ENCODE data around the gene XXYLT1.
A peak's percentile ranks its signal among the peaks of the same experiment; 100 is the strongest.

The XXYLT1 gene

GRCh38 chr3:195175476-195176337 is 95.3 kb downstream of the XXYLT1 start:
- peak in 1 of 2 donors; percentile 38 for DNase-seq
- intact Hi-C loops (cut with DNase I; ENCODE audit: low total_unique reads), result no loop called here
- Histone ChIP-seq H3K27ac (no peak overlapping the region), H3K36me3 (no peaks in the 10 kb centered on the region), H3K27me3 (no peaks in the 10 kb centered on the region), H3K4me3 (no peak overlapping the region), H3K4me1 (peaks cover 0 to 25% (median 12%) of the 10 kb centered on the region in 4 donors), H3K9me3 (no peaks in the 10 kb centered on the region)
- TF ChIP-seq CTCF (IDR thresholded peaks at IDR 0.05), result no peak

GRCh38 chr3:195175076-195175475 is 95.9 kb downstream of the XXYLT1 start:
- no peaks in the 10 kb centered on the region for H3K9me3 ChIP-seq
- DNase-seq, result no peak
- H3K27ac ChIP-seq, result no peak overlapping the region
- TF ChIP-seq CTCF (IDR thresholded peaks at IDR 0.05), result no peak
- no peaks in the 10 kb centered on the region for H3K36me3 ChIP-seq
- H3K27me3 ChIP-seq, result no peaks in the 10 kb centered on the region
- no peak overlapping the region for H3K4me3 ChIP-seq
- intact Hi-C loops (cut with DNase I; ENCODE audit: low total_unique reads), result no loop called here
- H3K4me1 ChIP-seq, result peaks cover 0 to 30% (median 12%) of the 10 kb centered on the region in 4 donors

GRCh38 chr3:195173657-195174056 is 97.3 kb downstream of the XXYLT1 start:
- Histone ChIP-seq H3K27me3 (no peaks in the 10 kb centered on the region), H3K4me3 (no peak overlapping the region), H3K9me3 (no peaks in the 10 kb centered on the region), H3K27ac (no peak overlapping the region), H3K4me1 (peaks cover 0 to 30% (median 12%) of the 10 kb centered on the region in 4 donors), H3K36me3 (no peaks in the 10 kb centered on the region)
- no peak for TF ChIP-seq CTCF (IDR thresholded peaks at IDR 0.05)
- DNase-seq, result no peak
- intact Hi-C loops (cut with DNase I; ENCODE audit: low total_unique reads), result no loop called here

GRCh38 chr3:195172896-195173295 is 98.1 kb downstream of the XXYLT1 start:
- H3K27me3 ChIP-seq, result no peaks in the 10 kb centered on the region
- DNase-seq, result no peak
- peaks cover 0 to 30% (median 12%) of the 10 kb centered on the region in 4 donors for H3K4me1 ChIP-seq
- intact Hi-C loops (cut with DNase I; ENCODE audit: low total_unique reads), result no loop called here
- no peaks in the 10 kb centered on the region for H3K9me3 ChIP-seq
- H3K36me3 ChIP-seq, result no peaks in the 10 kb centered on the region
- no peak overlapping the region for H3K4me3 ChIP-seq
- no peak overlapping the region for H3K27ac ChIP-seq
- no peak for TF ChIP-seq CTCF (IDR thresholded peaks at IDR 0.05)

GRCh38 chr3:195172039-195172684 is 98.8 kb downstream of the XXYLT1 start:
- no peak for DNase-seq
- no peak for TF ChIP-seq CTCF (IDR thresholded peaks at IDR 0.05)
- H3K9me3 ChIP-seq, result no peaks in the 10 kb centered on the region
- no peak overlapping the region for H3K27ac ChIP-seq
- peaks cover 0 to 30% (median 12%) of the 10 kb centered on the region in 4 donors for H3K4me1 ChIP-seq
- H3K4me3 ChIP-seq, result no peak overlapping the region
- H3K27me3 ChIP-seq, result no peaks in the 10 kb centered on the region
- H3K36me3 ChIP-seq, result no peaks in the 10 kb centered on the region
- intact Hi-C loops (cut with DNase I; ENCODE audit: low total_unique reads), result no loop called here

All from tibial artery (tissue), 4 donors.